Uterus (tissue), 4 donors: ENCODE results near the gene CLEC2B. TPM values are rescaled to one million over a fixed set of nuclear protein-coding genes. Genes with fewer than 3 reads are reported as not detected.

ENCODE experiments used
- DNase-seq, 2 donors: peaks; one replicate each; pipeline ENCODE4 v3.0.0-alpha.2; 2019 to 2020
- H3K27ac ChIP-seq, 2 donors: fragments of 200-600 bp; sonication (generic); 1 replicate in 1 of 2; 2 replicates in 1 of 2; pipeline ENCODE4 v1.5.1; 2016 to 2018
- H3K27me3 ChIP-seq, 2 donors: fragments of 200-600 bp; sonication (generic); one replicate each; pipeline ENCODE4 v1.5.1; 2018 to 2019; ENCODE audit warnings: control low read depth in 1 of 2
- H3K36me3 ChIP-seq, 2 donors: fragments of 200-600 bp; sonication (generic); one replicate each; pipeline ENCODE4 v1.5.1; 2019; ENCODE audit warnings: control low read depth in 1 of 2
- H3K4me1 ChIP-seq, 2 donors: fragments of 200-600 bp; sonication (generic); one replicate each; pipeline ENCODE4 v1.5.1; 2018 to 2019; ENCODE audit warnings: control low read depth in 1 of 2
- H3K4me3 ChIP-seq, 2 donors: fragments of 200-600 bp; sonication (generic); 1 replicate in 1 of 2; 2 replicates in 1 of 2; pipeline ENCODE4 v1.5.1; 2018 to 2019; ENCODE audit warnings: mild to moderate bottlenecking in 1 of 2
- H3K9me3 ChIP-seq, 2 donors: fragments of 200-600 bp; sonication (generic); one replicate each; pipeline ENCODE4 v1.5.1; 2019; ENCODE audit warnings: control low read depth in 1 of 2
- CTCF ChIP-seq, 4 experiments: fragments of 200-600 bp in 2 of 4; fragments of 450-650 bp in 2 of 4; sonication (generic) in 2 of 4; IDR thresholded peaks; one replicate each; pipeline ENCODE4 v1.5.1; 2016 to 2019; ENCODE audit warnings: antibody characterized with exemption in 4 of 4, mild to moderate bottlenecking in 2 of 4, moderate library complexity in 1 of 4
- POLR2A ChIP-seq, 2 donors: fragments of 450-650 bp; IDR thresholded peaks; one replicate each; pipeline ENCODE4 v1.6.1; 2016; ENCODE audit warnings: antibody characterized with exemption in 2 of 2, mild to moderate bottlenecking in 1 of 2, moderate library complexity in 1 of 2
- intact Hi-C: fragments of 100-400 bp; cut with DNase I; formaldehyde crosslinking; loops from one replicate; pipeline ENCODE4 v1.15.1; 2023; ENCODE audit warnings: low total_unique reads
- total RNA-seq, 4 donors: library from RNA; depleted of rRNA in 3 of 4; stranded (reverse); fragments of >200 nt in 3 of 4; gene quantifications; one replicate each; pipeline versions ENCODE4 v1.1.0 to v1.2.4, GENCODE V29; 2014 to 2023
- donor health status: DM: yes; HTN: yes; CAD: no.

The CLEC2B gene
- total RNA-seq, 4 donors from 2014 or later, result 9.7 to 28.4 (median 22.6) TPM

- Histone ChIP-seq H3K36me3 (no peaks in the 10 kb centered on the region), H3K9me3 (no peaks in the 10 kb centered on the region), H3K4me3 (no peak overlapping the region), H3K4me1 (no peaks in the 10 kb centered on the region), H3K27me3 (no peaks in the 10 kb centered on the region), H3K27ac (no peak overlapping the region)
- DNase-seq, result no peak
- TF ChIP-seq POLR2A (IDR thresholded peaks at IDR 0.05) (no peak), CTCF (IDR thresholded peaks at IDR 0.05) (no peak)
- intact Hi-C loops, result no loop called here
These were observed 26.2 kb upstream of the CLEC2B start for GRCh38 chr12:9895215-9895971.

GRCh38 chr12:9888665-9889273, 19.6 kb upstream of the CLEC2B start:
- H3K27me3 ChIP-seq, result no peaks in the 10 kb centered on the region
- intact Hi-C loops, result no loop called here

GRCh38 chr12:9883175-9883574, 14.0 kb upstream of the CLEC2B start:
- Histone ChIP-seq H3K36me3 (no peaks in the 10 kb centered on the region), H3K27ac (no peak overlapping the region), H3K4me1 (no peaks in the 10 kb centered on the region), H3K27me3 (no peaks in the 10 kb centered on the region), H3K9me3 (no peaks in the 10 kb centered on the region), H3K4me3 (no peak overlapping the region)
- TF ChIP-seq POLR2A (IDR thresholded peaks at IDR 0.05) (no peak), CTCF (IDR thresholded peaks at IDR 0.05) (no peak)
- intact Hi-C loops, result no loop called here
- DNase-seq, result no peak

More at GRCh38 chr12:9888665-9889273, 19.6 kb upstream of the CLEC2B start:
- Histone ChIP-seq H3K9me3 (no peaks in the 10 kb centered on the region), H3K4me3 (no peak overlapping the region), H3K36me3 (no peaks in the 10 kb centered on the region), H3K4me1 (no peaks in the 10 kb centered on the region), H3K27ac (no peak overlapping the region)
- no peak for DNase-seq
- TF ChIP-seq CTCF (IDR thresholded peaks at IDR 0.05) (no peak), POLR2A (IDR thresholded peaks at IDR 0.05) (no peak)

GRCh38 chr12:9881988-9882387, 12.8 kb upstream of the CLEC2B start:
- H3K27me3 ChIP-seq, result no peaks in the 10 kb centered on the region
- no peak for DNase-seq
- no peaks in the 10 kb centered on the region for H3K9me3 ChIP-seq
- H3K4me3 ChIP-seq, result no peak overlapping the region
- intact Hi-C loops, result no loop called here
- H3K27ac ChIP-seq, result no peak overlapping the region
- H3K4me1 ChIP-seq, result no peaks in the 10 kb centered on the region
- H3K36me3 ChIP-seq, result no peaks in the 10 kb centered on the region
- TF ChIP-seq CTCF (IDR thresholded peaks at IDR 0.05) (no peak), POLR2A (IDR thresholded peaks at IDR 0.05) (no peak)

GRCh38 chr12:9881246-9881645, 12.1 kb upstream of the CLEC2B start, which contains the start of gene KLRF2:
TSS of gene KLRF2 (plus strand) at chr12:9881489. CDS start at chr12:9881596, 107 bp downstream.
- intact Hi-C loops, result no loop called here
- Histone ChIP-seq H3K36me3 (no peaks in the 10 kb centered on the region), H3K9me3 (no peaks in the 10 kb centered on the region), H3K4me1 (no peaks in the 10 kb centered on the region), H3K4me3 (no peak within 1 kb of the TSS), H3K27me3 (no peaks in the 10 kb centered on the region), H3K27ac (no peak within 1 kb of the TSS)
- DNase-seq, result no peak
- TF ChIP-seq CTCF (IDR thresholded peaks at IDR 0.05) (no peak), POLR2A (IDR thresholded peaks at IDR 0.05) (no peak)
